Nephron (organoid): ENCODE data around the gene LRRC57.

ENCODE experiments used
- H3K27ac Mint-ChIP-seq, 3 experiments: 2 replicates each; pipeline ENCODE4 v1.8.0; 2020; ENCODE audit warnings: mixed read lengths in 3 of 3, mild to moderate bottlenecking in 2 of 3, moderate library complexity in 1 of 3
- H3K27me3 Mint-ChIP-seq: 2 replicates; pipeline ENCODE4 v1.8.0; 2021; ENCODE audit warnings: low read depth, mild to moderate bottlenecking, moderate library complexity, mixed read lengths
- H3K36me3 Mint-ChIP-seq: 2 replicates; pipeline ENCODE4 v1.8.0; 2020; ENCODE audit warnings: low read depth, mixed read lengths
- H3K4me1 Mint-ChIP-seq: 2 replicates; pipeline ENCODE4 v1.8.0; 2020; ENCODE audit warnings: mixed read lengths
- H3K4me3 Mint-ChIP-seq, 3 experiments: 2 replicates each; pipeline ENCODE4 v1.8.0; 2020; ENCODE audit warnings: mild to moderate bottlenecking in 3 of 3, mixed read lengths in 3 of 3, moderate library complexity in 2 of 3
- H3K9me3 Mint-ChIP-seq: 2 replicates; pipeline ENCODE4 v1.8.0; 2020; ENCODE audit warnings: mixed read lengths
- TF ChIP-seq, protein P1 (sequence below), 3 experiments: fragments of 200-600 bp; sonication (generic); IDR thresholded peaks; one replicate each; pipeline ENCODE4 v1.5.0; 2021; ENCODE audit warnings: antibody characterized with exemption in 3 of 3; ENCODE audit not compliant: unreplicated experiment in 3 of 3

Gene LRRC57

DNA sequence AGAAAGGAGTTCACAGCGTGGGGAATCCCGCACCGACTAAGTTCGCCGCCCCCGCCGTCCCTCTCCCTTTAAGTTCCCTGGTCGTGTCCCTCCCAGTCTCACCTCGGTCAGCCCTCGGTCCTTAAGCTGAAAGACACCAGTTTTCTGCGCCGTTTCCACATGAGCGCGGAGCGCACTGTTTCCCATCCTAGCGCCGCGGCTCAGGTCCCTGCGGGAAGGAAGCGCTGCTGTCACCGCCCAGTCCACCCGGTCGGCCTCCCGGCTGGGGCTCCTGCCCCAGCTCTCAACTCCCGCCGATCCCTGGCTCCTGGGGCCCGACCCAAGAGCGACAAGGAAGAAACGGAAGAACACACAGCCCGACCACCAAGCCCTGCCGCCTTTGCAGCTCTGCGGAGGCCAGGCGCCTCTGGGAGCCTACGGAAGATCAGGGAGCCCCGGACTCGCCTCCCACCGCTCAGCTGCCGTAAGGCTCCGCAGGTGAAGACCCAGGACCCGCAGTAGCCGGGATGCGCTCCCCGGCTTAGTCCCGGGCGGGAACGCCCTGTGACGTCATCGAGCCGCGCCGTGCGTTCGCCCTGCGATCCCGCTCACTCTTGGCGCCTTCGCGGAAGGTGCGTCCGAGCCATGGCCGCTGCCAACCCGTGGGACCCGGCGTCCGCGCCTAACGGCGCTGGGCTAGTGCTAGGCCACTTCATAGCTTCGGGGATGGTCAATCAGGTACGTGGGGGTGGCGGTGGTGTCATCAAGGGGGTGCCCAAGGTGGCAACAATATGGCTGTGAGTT, at the start of gene LRRC57, which contains the start of gene HAUS2:
Gene LRRC57 (minus strand): TSS at position 545 of the 783 bp plus-strand sequence. CDS start 359 bp downstream, at position 186.
Gene HAUS2 (plus strand): TSS at position 590 of the 783 bp plus-strand sequence. CDS start 35 bp downstream, at position 625.
- H3K9me3 Mint-ChIP-seq = no peaks in the 10 kb centered on the region
- peak within 1 kb of the TSS; percentile 90 to 97 (median 92) for H3K27ac Mint-ChIP-seq
- TF ChIP-seq, protein P1, sequence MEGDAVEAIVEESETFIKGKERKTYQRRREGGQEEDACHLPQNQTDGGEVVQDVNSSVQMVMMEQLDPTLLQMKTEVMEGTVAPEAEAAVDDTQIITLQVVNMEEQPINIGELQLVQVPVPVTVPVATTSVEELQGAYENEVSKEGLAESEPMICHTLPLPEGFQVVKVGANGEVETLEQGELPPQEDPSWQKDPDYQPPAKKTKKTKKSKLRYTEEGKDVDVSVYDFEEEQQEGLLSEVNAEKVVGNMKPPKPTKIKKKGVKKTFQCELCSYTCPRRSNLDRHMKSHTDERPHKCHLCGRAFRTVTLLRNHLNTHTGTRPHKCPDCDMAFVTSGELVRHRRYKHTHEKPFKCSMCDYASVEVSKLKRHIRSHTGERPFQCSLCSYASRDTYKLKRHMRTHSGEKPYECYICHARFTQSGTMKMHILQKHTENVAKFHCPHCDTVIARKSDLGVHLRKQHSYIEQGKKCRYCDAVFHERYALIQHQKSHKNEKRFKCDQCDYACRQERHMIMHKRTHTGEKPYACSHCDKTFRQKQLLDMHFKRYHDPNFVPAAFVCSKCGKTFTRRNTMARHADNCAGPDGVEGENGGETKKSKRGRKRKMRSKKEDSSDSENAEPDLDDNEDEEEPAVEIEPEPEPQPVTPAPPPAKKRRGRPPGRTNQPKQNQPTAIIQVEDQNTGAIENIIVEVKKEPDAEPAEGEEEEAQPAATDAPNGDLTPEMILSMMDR (IDR thresholded peaks at IDR 0.05; ENCODE audit: unreplicated experiment in 3 of 3) = no peak
- H3K36me3 Mint-ChIP-seq = peaks cover 19% of the 10 kb centered on the region
- H3K4me3 Mint-ChIP-seq = peak within 1 kb of the TSS; percentile 92 to 97 (median 95)
- H3K4me1 Mint-ChIP-seq = peaks cover 31% of the 10 kb centered on the region
- no peaks in the 10 kb centered on the region for H3K27me3 Mint-ChIP-seq

DNA sequence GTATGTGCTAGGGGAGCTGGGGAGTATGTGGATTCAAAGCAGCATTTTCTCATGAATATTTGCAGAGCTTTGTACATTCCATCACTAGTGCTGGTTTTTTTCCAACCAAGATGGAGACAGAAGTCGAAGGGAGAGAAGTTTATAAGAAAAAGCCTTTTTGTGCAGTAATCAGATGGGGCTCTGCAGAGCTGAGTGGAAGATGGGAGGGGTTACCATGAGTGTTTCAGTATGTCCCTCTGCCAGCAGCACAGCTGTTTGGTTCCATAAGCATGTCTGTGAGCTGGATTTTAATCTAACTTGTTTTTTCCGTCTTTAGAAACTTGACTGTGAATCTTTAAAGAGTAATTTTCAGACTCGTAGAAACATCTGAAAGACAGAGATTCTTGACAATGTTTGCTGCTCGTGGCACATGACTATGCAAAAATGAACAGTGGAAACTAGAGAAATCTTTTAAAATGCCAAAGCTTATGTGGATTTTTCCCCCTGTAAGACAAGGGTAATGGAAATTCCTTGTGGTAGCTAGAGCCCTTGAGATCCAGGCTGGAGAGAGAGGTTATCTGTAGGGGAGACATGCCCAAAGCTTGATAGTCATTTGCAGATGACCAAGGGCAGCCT, 47.1 kb upstream of the LRRC57 start:
- Mint-ChIP-seq H3K4me3 (peak overlapping the region in 1 of 3 experiments; percentile 8), H3K4me1 (peaks cover 38% of the 10 kb centered on the region)

DNA sequence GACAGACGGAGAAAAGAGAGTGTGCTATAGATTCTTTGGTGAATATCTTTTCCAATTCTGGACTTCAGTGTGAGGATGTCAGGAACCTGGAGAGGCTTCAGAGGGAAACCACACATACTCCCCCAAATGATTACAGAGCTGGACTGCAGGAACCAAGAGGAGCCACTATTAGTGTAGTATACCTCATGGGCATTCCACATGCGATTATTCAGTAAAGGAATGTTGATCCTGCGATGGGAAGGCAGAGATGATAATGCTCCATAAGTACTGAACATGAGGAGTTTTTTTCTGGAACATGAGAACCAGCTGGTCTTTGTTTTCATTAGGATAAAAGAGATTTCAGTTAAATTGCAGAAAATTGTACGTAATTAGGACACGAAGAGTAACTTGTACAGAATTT, 45.5 kb upstream of the LRRC57 start:
- TF ChIP-seq, protein P1 (IDR thresholded peaks at IDR 0.05; ENCODE audit: unreplicated experiment in 3 of 3) = no peak
- H3K4me1 Mint-ChIP-seq = peaks cover 44% of the 10 kb centered on the region
- no peaks in the 10 kb centered on the region for H3K27me3 Mint-ChIP-seq
- peak overlapping the region in 2 of 3 experiments; percentile 69 to 83 for H3K27ac Mint-ChIP-seq
- no peak overlapping the region for H3K4me3 Mint-ChIP-seq
- peaks cover 10% of the 10 kb centered on the region for H3K36me3 Mint-ChIP-seq
- no peaks in the 10 kb centered on the region for H3K9me3 Mint-ChIP-seq

More for the DNA sequence above, 47.1 kb upstream of the LRRC57 start:
- Mint-ChIP-seq H3K9me3 (peaks cover 5% of the 10 kb centered on the region), H3K27me3 (no peaks in the 10 kb centered on the region), H3K27ac (peak overlapping the region; percentile 17 to 91 (median 69)), H3K36me3 (peaks cover 16% of the 10 kb centered on the region)
- TF ChIP-seq, protein P1 (IDR thresholded peaks at IDR 0.05; ENCODE audit: unreplicated experiment in 3 of 3) = no peak

DNA sequence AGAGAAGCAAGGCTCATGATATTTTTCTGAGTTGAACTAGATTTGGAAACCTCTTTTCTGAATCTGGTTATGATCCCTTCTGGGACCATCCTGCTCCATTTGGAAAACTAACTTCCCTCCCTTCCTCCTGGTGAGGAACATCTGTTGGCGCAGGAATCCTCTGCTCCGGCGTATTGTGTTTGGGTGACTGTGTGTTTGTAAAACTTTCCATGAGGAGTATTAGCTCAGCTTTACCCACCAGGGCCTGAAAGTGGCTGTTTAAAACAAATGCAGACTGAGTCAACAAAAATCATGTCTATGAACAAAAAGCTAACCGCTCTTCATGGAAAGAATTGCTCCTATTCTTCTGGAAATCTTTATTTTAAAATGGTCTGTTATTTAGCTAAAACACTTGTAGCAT, 44.5 kb upstream of the LRRC57 start:
- Mint-ChIP-seq H3K27ac (no peak overlapping the region), H3K4me3 (no peak overlapping the region), H3K9me3 (no peaks in the 10 kb centered on the region), H3K36me3 (peaks cover 13% of the 10 kb centered on the region), H3K4me1 (peaks cover 44% of the 10 kb centered on the region), H3K27me3 (no peaks in the 10 kb centered on the region)
- TF ChIP-seq, protein P1 (IDR thresholded peaks at IDR 0.05; ENCODE audit: unreplicated experiment in 3 of 3) = no peak

DNA sequence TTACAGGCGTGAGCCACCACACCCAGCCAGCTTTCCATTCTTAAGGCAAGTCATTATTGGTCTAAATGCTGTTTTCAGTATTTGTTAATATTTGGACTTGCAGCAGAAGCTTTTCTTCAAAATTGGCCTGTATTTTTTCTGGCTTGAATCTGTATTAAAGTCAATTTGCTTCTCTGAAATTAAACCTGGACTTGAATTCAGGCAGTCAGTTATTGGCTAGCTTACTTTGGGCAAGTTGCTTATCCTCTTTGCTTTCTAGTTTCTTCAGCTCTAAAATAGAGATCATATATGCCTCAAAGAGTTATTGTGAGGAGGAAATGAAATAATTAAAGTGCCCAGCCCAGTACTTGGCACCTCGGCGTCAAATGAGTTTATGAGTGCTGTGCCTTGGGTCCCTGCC, 44.1 kb upstream of the LRRC57 start:
- peaks cover 17% of the 10 kb centered on the region for H3K36me3 Mint-ChIP-seq
- no peaks in the 10 kb centered on the region for H3K27me3 Mint-ChIP-seq
- TF ChIP-seq, protein P1 (IDR thresholded peaks at IDR 0.05; ENCODE audit: unreplicated experiment in 3 of 3) = no peak
- peaks cover 44% of the 10 kb centered on the region for H3K4me1 Mint-ChIP-seq
- H3K9me3 Mint-ChIP-seq = no peaks in the 10 kb centered on the region
- no peak overlapping the region for H3K4me3 Mint-ChIP-seq
- no peak overlapping the region for H3K27ac Mint-ChIP-seq
